HEK293 (cell line): Measurements from ENCODE around the gene C9orf78.

ENCODE experiments used
- CTCF ChIA-PET: fragments of 350-600 bp; formaldehyde crosslinking; extraction: SDS; loops from one replicate; lab custom pipeline; 2021; ENCODE audit warnings: antibody characterized with exemption; lab: Yijun Ruan, JAX
- POLR2A ChIA-PET: fragments of 300-600 bp; formaldehyde crosslinking; extraction: SDS; loops from one replicate; lab custom pipeline; 2020; ENCODE audit warnings: antibody characterized with exemption, inconsistent platforms; lab: Yijun Ruan, JAX
- H3K27ac ChIP-seq: fragments of 200-500 bp; sonication (Bioruptor generic); 2 replicates; pipeline ENCODE4 v1.5.1; 2014; ENCODE audit warnings: low read depth, low read length, control low read depth, inconsistent platforms; ENCODE audit errors: extremely low read depth
- H3K36me3 ChIP-seq, 2 experiments: fragments of 200-500 bp in 1 of 2; sonication (Bioruptor generic) in 1 of 2; 1 replicate in 1 of 2; 2 replicates in 1 of 2; pipeline ENCODE4 v1.5.1; 2014 to 2017; ENCODE audit warnings: inconsistent platforms in 2 of 2, low read length in 2 of 2; ENCODE audit not compliant: control insufficient read depth in 2 of 2, insufficient read depth in 1 of 2
- H3K4me1 ChIP-seq: fragments of 200-500 bp; sonication (Bioruptor generic); 2 replicates; pipeline ENCODE4 v1.5.1; 2014; ENCODE audit warnings: mild to moderate bottlenecking, low read length, inconsistent platforms; ENCODE audit not compliant: control insufficient read depth, insufficient read depth
- H3K4me3 ChIP-seq: 2 replicates; pipeline ENCODE4 v1.5.1; 2011; ENCODE audit warnings: low read depth, mild to moderate bottlenecking, control low read depth, low read length, moderate library complexity
- H3K9me3 ChIP-seq: fragments of 200-500 bp; sonication (Bioruptor generic); 2 replicates; pipeline ENCODE4 v1.5.1; 2014; ENCODE audit warnings: low read depth, low read length, inconsistent platforms; ENCODE audit not compliant: control insufficient read depth, insufficient read depth
- PRDM4 ChIP-seq: fragments of 450-650 bp; formaldehyde crosslinking; IDR thresholded peaks from 2 replicates; pipeline ENCODE4 v1.5.1; 2017; ENCODE audit warnings: missing biosample characterization, missing genetic modification characterization
- REST ChIP-seq: fragments of 450-650 bp; formaldehyde crosslinking; IDR thresholded peaks from 2 replicates; pipeline ENCODE4 v1.5.1; 2016; ENCODE audit warnings: missing biosample characterization, missing genetic modification characterization
- SCRT2 ChIP-seq: fragments of 450-650 bp; formaldehyde crosslinking; IDR thresholded peaks from 2 replicates; pipeline ENCODE4 v1.5.1; 2016; ENCODE audit warnings: missing biosample characterization, missing genetic modification characterization
- TSHZ1 ChIP-seq: fragments of 450-650 bp; formaldehyde crosslinking; IDR thresholded peaks from 2 replicates; pipeline ENCODE4 v1.5.1; 2016; ENCODE audit warnings: missing biosample characterization, missing genetic modification characterization, borderline replicate concordance
- ZBTB6 ChIP-seq: fragments of 450-650 bp; formaldehyde crosslinking; IDR thresholded peaks from 2 replicates; pipeline ENCODE4 v1.5.1; 2017; ENCODE audit warnings: missing biosample characterization, missing genetic modification characterization
- ZIC2 ChIP-seq: fragments of 450-650 bp; formaldehyde crosslinking; IDR thresholded peaks from 2 replicates; pipeline ENCODE4 v1.5.1; 2016; ENCODE audit warnings: missing biosample characterization, missing genetic modification characterization
- ZNF146 ChIP-seq: fragments of 450-650 bp; formaldehyde crosslinking; IDR thresholded peaks from 2 replicates; pipeline ENCODE4 v1.5.1; 2016; ENCODE audit warnings: missing biosample characterization, missing genetic modification characterization
- ZNF211 ChIP-seq: fragments of 450-650 bp; formaldehyde crosslinking; IDR thresholded peaks from 2 replicates; pipeline ENCODE4 v1.5.1; 2016; ENCODE audit warnings: low read depth, missing biosample characterization, missing genetic modification characterization
- ZNF302 ChIP-seq: fragments of 450-650 bp; formaldehyde crosslinking; IDR thresholded peaks from 2 replicates; pipeline ENCODE4 v1.5.1; 2016; ENCODE audit warnings: missing biosample characterization, missing genetic modification characterization, low read depth
- ZNF324 ChIP-seq: fragments of 450-650 bp; formaldehyde crosslinking; IDR thresholded peaks from 2 replicates; pipeline ENCODE4 v1.5.1; 2016; ENCODE audit warnings: missing biosample characterization, missing genetic modification characterization
- ZNF449 ChIP-seq: fragments of 450-650 bp; formaldehyde crosslinking; IDR thresholded peaks from 2 replicates; pipeline ENCODE4 v1.5.1; 2017; ENCODE audit warnings: missing biosample characterization, mild to moderate bottlenecking, missing genetic modification characterization, moderate library complexity
- ZNF560 ChIP-seq: fragments of 450-650 bp; formaldehyde crosslinking; IDR thresholded peaks from 2 replicates; pipeline ENCODE4 v1.5.1; 2017; ENCODE audit warnings: missing biosample characterization, missing genetic modification characterization, borderline replicate concordance
- ZNF843 ChIP-seq: fragments of 450-650 bp; formaldehyde crosslinking; IDR thresholded peaks from 2 replicates; pipeline ENCODE4 v1.5.1; 2016; ENCODE audit warnings: missing biosample characterization, missing genetic modification characterization

C9orf78 gene

GRCh38 chr9:129875687-129876395 is 40.8 kb upstream of the C9orf78 start:
- peaks cover 0 to 45% of the 10 kb centered on the region in 2 experiments; a peak in 1 of 3 replicates for H3K36me3 ChIP-seq
- CTCF ChIA-PET = interaction anchor here (0.6 to 0.7 kb wide), 2 partner anchors 127 to 139 kb away, joined by 3 to 6 read pairs; no protein-coding TSS in a partner anchor
- H3K4me1 ChIP-seq = no peaks in the 10 kb centered on the region
- no peak overlapping the region for H3K4me3 ChIP-seq
- POLR2A ChIA-PET = no interaction called here
- no peaks in the 10 kb centered on the region for H3K9me3 ChIP-seq
- TF ChIP-seq TSHZ1 (tag by site-specific recombination) = no peak
- no peak for TF ChIP-seq ZIC2 (tag by site-specific recombination)
- no peak for TF ChIP-seq ZNF843 (tag by site-specific recombination)
- TF ChIP-seq ZBTB6 (tag by site-specific recombination) = no peak
- TF ChIP-seq REST = no peak
- TF ChIP-seq ZNF146 (tag by site-specific recombination) = no peak
- no peak for TF ChIP-seq SCRT2 (tag by site-specific recombination)
- TF ChIP-seq ZNF560 (tag by site-specific recombination) = no peak
- TF ChIP-seq ZNF211 = no peak
- no peak for TF ChIP-seq ZNF302 (tag by site-specific recombination)
- TF ChIP-seq ZNF324 (tag by site-specific recombination) = no peak
- no peak for TF ChIP-seq PRDM4
- no peak for TF ChIP-seq ZNF449
- no peak overlapping the region for H3K27ac ChIP-seq
